Measurements from ENCODE around the gene GP1BA.

The GP1BA gene

GRCh38 chr17:4949321-4950074, 17.4 kb downstream of the GP1BA start:
- TF ChIP-seq EP300 (IDR thresholded peaks at IDR 0.05; ENCODE audit: borderline replicate concordance): peak; percentile 18; the same call in 1 of the 2 replicates
- no peak; the same call in 1 of the 2 replicates for TF ChIP-seq TEAD4 (IDR thresholded peaks at IDR 0.05)
- TF ChIP-seq TCF12 (IDR thresholded peaks at IDR 0.05; ENCODE audit: low read depth): no peak
- TF ChIP-seq CEBPB (IDR thresholded peaks at IDR 0.05): no peak
- TF ChIP-seq, protein P1, sequence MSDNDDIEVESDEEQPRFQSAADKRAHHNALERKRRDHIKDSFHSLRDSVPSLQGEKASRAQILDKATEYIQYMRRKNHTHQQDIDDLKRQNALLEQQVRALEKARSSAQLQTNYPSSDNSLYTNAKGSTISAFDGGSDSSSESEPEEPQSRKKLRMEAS (IDR thresholded peaks at IDR 0.05): peak; percentile 95
- no peak for TF ChIP-seq RAD21 (IDR thresholded peaks at IDR 0.05; ENCODE audit: low read depth)
- no peak for TF ChIP-seq REST (IDR thresholded peaks at IDR 0.05; ENCODE audit: low read depth)
- peak; percentile 83 for TF ChIP-seq ZBTB7A (IDR thresholded peaks at IDR 0.05; ENCODE audit: low read depth)
- TF ChIP-seq YY1 (IDR thresholded peaks at IDR 0.05; ENCODE audit: low read depth): 0 out of 2 replicates have a peak, but pooled peaks have one; percentile 16
- peak; percentile 40; the same call in 1 of the 2 replicates for TF ChIP-seq TAF1 (IDR thresholded peaks at IDR 0.05; ENCODE audit: low read depth)
- no peak for TF ChIP-seq EGR1 (IDR thresholded peaks at IDR 0.05)
- TF ChIP-seq, protein P2, sequence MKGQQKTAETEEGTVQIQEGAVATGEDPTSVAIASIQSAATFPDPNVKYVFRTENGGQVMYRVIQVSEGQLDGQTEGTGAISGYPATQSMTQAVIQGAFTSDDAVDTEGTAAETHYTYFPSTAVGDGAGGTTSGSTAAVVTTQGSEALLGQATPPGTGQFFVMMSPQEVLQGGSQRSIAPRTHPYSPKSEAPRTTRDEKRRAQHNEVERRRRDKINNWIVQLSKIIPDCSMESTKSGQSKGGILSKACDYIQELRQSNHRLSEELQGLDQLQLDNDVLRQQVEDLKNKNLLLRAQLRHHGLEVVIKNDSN (IDR thresholded peaks at IDR 0.05): no peak
- no peak for TF ChIP-seq FOXM1 (IDR thresholded peaks at IDR 0.05; ENCODE audit: borderline replicate concordance, low read depth)
- TF ChIP-seq NFIC (IDR thresholded peaks at IDR 0.05): no peak
- no peak for TF ChIP-seq CREB1 (IDR thresholded peaks at IDR 0.05; ENCODE audit: low read depth)

DNA sequence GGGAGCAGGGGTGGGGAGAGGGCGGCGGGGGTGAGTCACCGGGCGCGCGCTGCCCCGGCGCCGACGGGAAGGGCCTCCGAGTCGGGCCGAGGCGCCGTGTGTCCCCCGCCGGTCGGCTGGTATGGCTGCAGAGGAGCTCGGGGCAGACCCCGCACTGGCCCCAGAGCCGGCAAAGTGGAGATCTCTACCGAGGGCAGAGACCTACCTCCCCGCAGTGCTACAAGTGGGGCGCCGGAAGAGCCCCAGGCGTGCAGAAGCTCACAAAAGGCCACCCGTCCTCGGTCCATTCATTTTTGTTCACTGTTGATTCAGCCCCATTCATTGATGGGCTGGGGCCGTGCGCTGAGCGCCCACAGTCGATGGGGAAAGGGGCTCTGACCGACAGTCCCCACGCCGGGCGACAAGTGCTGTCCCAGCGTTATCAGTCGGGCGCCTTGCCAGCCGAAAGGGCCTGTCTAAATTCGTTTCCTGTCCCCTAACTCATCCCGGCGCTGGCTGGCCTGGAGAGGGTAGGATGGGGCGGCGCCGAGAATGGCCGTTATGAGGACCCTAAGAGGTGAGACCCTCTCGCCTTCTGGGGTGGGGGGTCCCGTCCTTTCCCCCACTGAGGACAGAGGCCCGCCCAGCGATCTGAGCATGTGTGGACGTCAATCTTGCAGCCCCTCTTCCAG, 18.1 kb downstream of the GP1BA start:
- TF ChIP-seq FOXM1 (IDR thresholded peaks at IDR 0.05; ENCODE audit: borderline replicate concordance, low read depth) (no peak), TAF1 (IDR thresholded peaks at IDR 0.05; ENCODE audit: low read depth) (peak; percentile 56), EGR1 (IDR thresholded peaks at IDR 0.05) (no peak), TCF12 (IDR thresholded peaks at IDR 0.05; ENCODE audit: low read depth) (peak; percentile 29; the same call in 1 of the 2 replicates), ZBTB7A (IDR thresholded peaks at IDR 0.05; ENCODE audit: low read depth) (peak; percentile 73)

GRCh38 chr17:4950746-4951204, 18.7 kb downstream of the GP1BA start, which contains the start of gene ENO3:
TSS of gene ENO3 (plus strand) at chr17:4951119. CDS start at chr17:4951830, 711 bp downstream.
- TF ChIP-seq ZBTB7A (IDR thresholded peaks at IDR 0.05; ENCODE audit: low read depth) (peak; percentile 3; the same call in 1 of the 2 replicates), CEBPB (IDR thresholded peaks at IDR 0.05) (no peak), REST (IDR thresholded peaks at IDR 0.05; ENCODE audit: low read depth) (no peak), EGR1 (IDR thresholded peaks at IDR 0.05) (no peak), NFIC (IDR thresholded peaks at IDR 0.05) (peak; percentile 17; the same call in 1 of the 2 replicates), RAD21 (IDR thresholded peaks at IDR 0.05; ENCODE audit: low read depth) (no peak), TCF12 (IDR thresholded peaks at IDR 0.05; ENCODE audit: low read depth) (no peak), EP300 (IDR thresholded peaks at IDR 0.05; ENCODE audit: borderline replicate concordance) (no peak), YY1 (IDR thresholded peaks at IDR 0.05; ENCODE audit: low read depth) (no peak), TAF1 (IDR thresholded peaks at IDR 0.05; ENCODE audit: low read depth) (no peak)
- TF ChIP-seq, protein P1 (IDR thresholded peaks at IDR 0.05): no peak
- TF ChIP-seq, protein P2 (IDR thresholded peaks at IDR 0.05): no peak

DNA sequence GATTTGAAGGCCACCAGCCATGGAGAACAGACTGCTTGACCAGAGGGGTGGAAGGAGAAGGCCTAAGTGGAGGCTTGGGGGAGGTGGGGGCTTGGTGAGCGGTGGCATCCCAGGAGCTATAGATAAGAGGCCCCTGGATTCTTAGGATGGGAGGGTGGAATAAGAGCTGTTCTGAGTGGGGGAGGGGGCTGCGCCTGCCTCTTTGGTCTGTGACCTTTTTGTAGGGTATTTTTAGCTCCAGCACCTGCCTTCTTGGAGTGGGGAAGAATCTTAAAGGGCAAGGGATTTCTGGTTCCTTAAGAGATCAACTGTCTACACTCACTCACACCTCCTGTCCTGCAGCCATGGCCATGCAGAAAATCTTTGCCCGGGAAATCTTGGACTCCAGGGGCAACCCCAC, 19.4 kb downstream of the GP1BA start:
- TF ChIP-seq EP300 (IDR thresholded peaks at IDR 0.05; ENCODE audit: borderline replicate concordance) (no peak), TAF1 (IDR thresholded peaks at IDR 0.05; ENCODE audit: low read depth) (no peak), YY1 (IDR thresholded peaks at IDR 0.05; ENCODE audit: low read depth) (no peak), CREB1 (IDR thresholded peaks at IDR 0.05; ENCODE audit: low read depth) (no peak), NFIC (IDR thresholded peaks at IDR 0.05) (no peak)
- TF ChIP-seq, protein P1 (IDR thresholded peaks at IDR 0.05): no peak

DNA sequence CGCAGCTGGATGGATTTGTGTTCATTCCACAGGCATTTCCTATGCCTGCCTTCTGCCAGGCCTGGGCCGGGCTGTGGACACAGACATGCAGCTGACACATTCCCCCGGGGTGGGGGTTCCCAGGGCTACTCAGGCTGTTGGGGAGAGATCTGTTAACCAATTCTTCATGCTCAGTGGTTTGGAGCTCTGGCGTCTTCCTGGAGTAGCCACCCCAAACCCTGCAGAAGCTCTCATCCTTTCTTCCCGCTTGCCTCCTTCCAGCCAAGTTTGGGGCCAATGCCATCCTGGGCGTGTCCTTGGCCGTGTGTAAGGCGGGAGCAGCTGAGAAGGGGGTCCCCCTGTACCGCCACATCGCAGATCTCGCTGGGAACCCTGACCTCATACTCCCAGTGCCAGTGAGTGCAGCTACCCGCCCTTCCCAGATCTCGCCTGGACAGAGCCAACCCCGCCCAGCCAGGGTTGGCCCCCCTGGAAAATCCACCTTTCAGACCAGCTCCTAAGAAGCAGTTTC, 21.4 kb downstream of the GP1BA start:
- TF ChIP-seq EP300 (IDR thresholded peaks at IDR 0.05; ENCODE audit: borderline replicate concordance): peak; percentile 24; the same call in 1 of the 2 replicates
- no peak for TF ChIP-seq RAD21 (IDR thresholded peaks at IDR 0.05; ENCODE audit: low read depth)
